H9 (cell line): ENCODE results near the gene LLCFC1. TPM values are rescaled to one million over a fixed set of nuclear protein-coding genes. Genes with fewer than 3 reads are reported as not detected.

Experiments
- DNase-seq: peaks from one replicate; pipeline ENCODE4 v3.0.0-alpha.2; 2017
- H2AFZ ChIP-seq: one replicate; pipeline ENCODE4 v1.6.1; 2013; ENCODE audit warnings: mild to moderate bottlenecking, low read length, control low read depth, moderate library complexity
- H2AK5ac ChIP-seq: 2 replicates; pipeline ENCODE4 v1.6.1; 2013; ENCODE audit warnings: low read length, control low read depth, mixed read lengths; ENCODE audit not compliant: insufficient read length
- H2BK120ac ChIP-seq: one replicate; pipeline ENCODE4 v1.6.1; 2013; ENCODE audit warnings: low read depth, mild to moderate bottlenecking, low read length, control low read depth, inconsistent platforms; ENCODE audit not compliant: poor library complexity, severe bottlenecking
- H2BK12ac ChIP-seq: 2 replicates; pipeline ENCODE4 v1.6.1; 2013; ENCODE audit warnings: low read length, control low read depth, mixed read lengths, low read depth; ENCODE audit not compliant: insufficient read length
- H2BK15ac ChIP-seq: 2 replicates; pipeline ENCODE4 v1.6.1; 2013; ENCODE audit warnings: low read depth, low read length, control low read depth
- H2BK20ac ChIP-seq: one replicate; pipeline ENCODE4 v1.6.1; 2013; ENCODE audit warnings: low read depth, mild to moderate bottlenecking, low read length, control low read depth, inconsistent platforms; ENCODE audit not compliant: poor library complexity, severe bottlenecking
- H2BK5ac ChIP-seq: 2 replicates; pipeline ENCODE4 v1.6.1; 2013; ENCODE audit warnings: low read length, control low read depth, mixed read lengths; ENCODE audit not compliant: insufficient read length
- H3K14ac ChIP-seq: 2 replicates; pipeline ENCODE4 v1.6.1; 2013; ENCODE audit warnings: low read length, control low read depth; ENCODE audit not compliant: insufficient read depth
- H3K18ac ChIP-seq: 2 replicates; pipeline ENCODE4 v1.6.1; 2013; ENCODE audit warnings: low read depth, mild to moderate bottlenecking, mixed read lengths, low read length, control low read depth; ENCODE audit not compliant: insufficient read length
- H3K23ac ChIP-seq: 2 replicates; pipeline ENCODE4 v1.6.1; 2013; ENCODE audit warnings: low read length, control low read depth, mixed read lengths, low read depth; ENCODE audit not compliant: insufficient read length
- H3K23me2 ChIP-seq: 2 replicates; pipeline ENCODE4 v1.6.1; 2013; ENCODE audit warnings: low read depth, mild to moderate bottlenecking, mixed read lengths, low read length, control low read depth; ENCODE audit not compliant: insufficient read length, poor library complexity, severe bottlenecking
- H3K27ac ChIP-seq: 2 replicates; pipeline ENCODE4 v1.5.1; 2013; ENCODE audit warnings: low read length, control low read depth, mixed read lengths, low read depth; ENCODE audit not compliant: insufficient read length
- H3K27me3 ChIP-seq: 2 replicates; pipeline ENCODE4 v1.6.1; 2013; ENCODE audit warnings: low read length, control low read depth, inconsistent platforms; ENCODE audit not compliant: insufficient read depth
- H3K4ac ChIP-seq: 2 replicates; pipeline ENCODE4 v1.6.1; 2013; ENCODE audit warnings: low read depth, mild to moderate bottlenecking, control low read depth, inconsistent platforms, low read length, moderate library complexity
- H3K4me1 ChIP-seq: 2 replicates; pipeline ENCODE4 v1.6.1; 2013; ENCODE audit warnings: low read length, control low read depth, inconsistent platforms; ENCODE audit not compliant: insufficient read depth
- H3K4me2 ChIP-seq: 2 replicates; pipeline ENCODE4 v1.6.1; 2013; ENCODE audit warnings: low read length, control low read depth, mixed read lengths; ENCODE audit not compliant: insufficient read length, insufficient read depth
- H3K56ac ChIP-seq: 2 replicates; pipeline ENCODE4 v1.6.1; 2013; ENCODE audit warnings: low read depth, mild to moderate bottlenecking, mixed read lengths, low read length, control low read depth; ENCODE audit not compliant: insufficient read length
- H3K79me1 ChIP-seq: 2 replicates; pipeline ENCODE4 v1.6.1; 2013; ENCODE audit warnings: low read depth, mild to moderate bottlenecking, moderate library complexity, low read length, control low read depth, inconsistent platforms; ENCODE audit not compliant: insufficient read depth, poor library complexity, severe bottlenecking
- H3K79me2 ChIP-seq: 2 replicates; pipeline ENCODE4 v1.6.1; 2013; ENCODE audit warnings: low read length, control low read depth, inconsistent platforms; ENCODE audit not compliant: insufficient read depth
- H3K9ac ChIP-seq: 2 replicates; pipeline ENCODE4 v1.6.1; 2013; ENCODE audit warnings: low read length, control low read depth, mixed read lengths; ENCODE audit not compliant: insufficient read length; ENCODE audit errors: extremely low read depth
- H3K9me3 ChIP-seq: one replicate; pipeline ENCODE4 v1.6.1; 2013; ENCODE audit warnings: low read depth, low read length, inconsistent platforms; ENCODE audit not compliant: control insufficient read depth
- H3T11ph ChIP-seq: one replicate; pipeline ENCODE4 v1.6.1; 2013; ENCODE audit warnings: mild to moderate bottlenecking, low read length, control low read depth, inconsistent platforms
- H4K20me1 ChIP-seq: one replicate; pipeline ENCODE4 v1.6.1; 2013; ENCODE audit not compliant: control insufficient read depth, insufficient read length, insufficient read depth
- H4K5ac ChIP-seq: 2 replicates; pipeline ENCODE4 v1.6.1; 2013; ENCODE audit warnings: low read depth, mild to moderate bottlenecking, mixed read lengths, low read length, control low read depth; ENCODE audit not compliant: insufficient read length
- H4K8ac ChIP-seq: replicated peaks from 2 replicates; pipeline ENCODE4 v1.6.1; 2013; ENCODE audit warnings: low read length, control low read depth, mixed read lengths, low read depth; ENCODE audit not compliant: insufficient read length
- H4K91ac ChIP-seq: 2 replicates; pipeline ENCODE4 v1.6.1; 2013; ENCODE audit warnings: low read depth, mild to moderate bottlenecking, moderate library complexity, mixed read lengths, low read length, control low read depth; ENCODE audit not compliant: insufficient read length
- H3K27ac Mint-ChIP-seq, 3 experiments: 2 replicates in 2 of 3; 3 replicates in 1 of 3; pipeline ENCODE4 v1.8.0; 2020 to 2021; ENCODE audit warnings: mixed read lengths in 3 of 3, mild to moderate bottlenecking in 1 of 3, moderate library complexity in 1 of 3
- H3K27me3 Mint-ChIP-seq: 2 replicates; pipeline ENCODE4 v1.8.0; 2021; ENCODE audit warnings: low read depth, mild to moderate bottlenecking, moderate library complexity, mixed read lengths
- H3K36me3 Mint-ChIP-seq, 3 experiments: 2 replicates in 2 of 3; 3 replicates in 1 of 3; pipeline ENCODE4 v1.8.0; 2020 to 2021; ENCODE audit warnings: low read depth in 3 of 3, mixed read lengths in 3 of 3; ENCODE audit not compliant: insufficient read depth in 1 of 3
- H3K4me1 Mint-ChIP-seq, 2 experiments: 2 replicates each; pipeline ENCODE4 v1.8.0; 2020; ENCODE audit warnings: mixed read lengths in 2 of 2
- H3K4me3 Mint-ChIP-seq, 2 experiments: 2 replicates in 1 of 2; 3 replicates in 1 of 2; pipeline ENCODE4 v1.8.0; 2020 to 2021; ENCODE audit warnings: mild to moderate bottlenecking in 2 of 2, mixed read lengths in 2 of 2, moderate library complexity in 1 of 2
- H3K9me3 Mint-ChIP-seq, 2 experiments: 2 replicates in 1 of 2; 3 replicates in 1 of 2; pipeline ENCODE4 v1.8.0; 2020; ENCODE audit warnings: mild to moderate bottlenecking in 2 of 2, mixed read lengths in 2 of 2, moderate library complexity in 1 of 2
- WGBS: extraction: QIAGEN DNeasy Blood & Tissue Kit; methylation state at CpG from one replicate; pipeline ENCODE4 v1.1.7; 2013; ENCODE audit warnings: missing lambda C conversion rate, low lambda C conversion rate, mixed read lengths; ENCODE audit not compliant: insufficient read length; ENCODE audit errors: extremely low coverage; 5-methylcytosine and 5-hydroxymethylcytosine counted together
- total RNA-seq: library from RNA; stranded (reverse); gene quantifications from 2 replicates; pipeline ENCODE4 v1.2.1, GENCODE V29; 2021
- TF ChIP-seq, protein P1 (sequence below): fragments of 200-600 bp; sonication (generic); conservative IDR thresholded peaks from 3 replicates; pipeline ENCODE4 v1.8.0; 2021; ENCODE audit warnings: antibody characterized with exemption, mild to moderate bottlenecking

Gene LLCFC1
- total RNA-seq, 1 experiment from 2014 or later, result not detected

- Histone ChIP-seq H3T11ph (no peak overlapping the region), H3K23me2 (no peaks in the 10 kb centered on the region), H3K14ac (no peak overlapping the region), H3K9ac (no peak overlapping the region), H3K23ac (no peak overlapping the region), H4K91ac (no peak overlapping the region), H3K79me2 (no peaks in the 10 kb centered on the region), H3K27me3 (no peaks in the 10 kb centered on the region), H2BK15ac (no peak overlapping the region), H2AK5ac (no peak overlapping the region), H4K5ac (no peak overlapping the region), H2BK120ac (no peak overlapping the region), H3K56ac (no peak overlapping the region), H3K4me2 (no peak overlapping the region), H3K4me1 (no peaks in the 10 kb centered on the region; the same call in 1 of the 2 replicates), H4K20me1 (no peaks in the 10 kb centered on the region), H3K27ac (no peak overlapping the region), H3K79me1 (no peaks in the 10 kb centered on the region), H3K18ac (no peak overlapping the region), H2BK5ac (no peak overlapping the region), H3K4ac (no peak overlapping the region), H2BK20ac (no peak overlapping the region), H2BK12ac (no peak overlapping the region), H3K9me3 (no peaks in the 10 kb centered on the region), H4K8ac (no peak overlapping the region), H2AFZ (no peak overlapping the region)
- H3K27me3 Mint-ChIP-seq, result no peaks in the 10 kb centered on the region; the same call in none of the 2 replicates
- no peaks in the 10 kb centered on the region; a peak in 2 of 7 replicates for H3K36me3 Mint-ChIP-seq
- H3K27ac Mint-ChIP-seq, result no peak overlapping the region
- TF ChIP-seq, protein P1, sequence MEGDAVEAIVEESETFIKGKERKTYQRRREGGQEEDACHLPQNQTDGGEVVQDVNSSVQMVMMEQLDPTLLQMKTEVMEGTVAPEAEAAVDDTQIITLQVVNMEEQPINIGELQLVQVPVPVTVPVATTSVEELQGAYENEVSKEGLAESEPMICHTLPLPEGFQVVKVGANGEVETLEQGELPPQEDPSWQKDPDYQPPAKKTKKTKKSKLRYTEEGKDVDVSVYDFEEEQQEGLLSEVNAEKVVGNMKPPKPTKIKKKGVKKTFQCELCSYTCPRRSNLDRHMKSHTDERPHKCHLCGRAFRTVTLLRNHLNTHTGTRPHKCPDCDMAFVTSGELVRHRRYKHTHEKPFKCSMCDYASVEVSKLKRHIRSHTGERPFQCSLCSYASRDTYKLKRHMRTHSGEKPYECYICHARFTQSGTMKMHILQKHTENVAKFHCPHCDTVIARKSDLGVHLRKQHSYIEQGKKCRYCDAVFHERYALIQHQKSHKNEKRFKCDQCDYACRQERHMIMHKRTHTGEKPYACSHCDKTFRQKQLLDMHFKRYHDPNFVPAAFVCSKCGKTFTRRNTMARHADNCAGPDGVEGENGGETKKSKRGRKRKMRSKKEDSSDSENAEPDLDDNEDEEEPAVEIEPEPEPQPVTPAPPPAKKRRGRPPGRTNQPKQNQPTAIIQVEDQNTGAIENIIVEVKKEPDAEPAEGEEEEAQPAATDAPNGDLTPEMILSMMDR, result no peak
- H3K4me3 Mint-ChIP-seq, result no peak overlapping the region
- WGBS, result no CpG with 5 or more reads among the region's 6 CpGs
- DNase-seq, result no peak
- peaks cover 15 to 26% of the 10 kb centered on the region in 2 experiments for H3K4me1 Mint-ChIP-seq
- no peaks in the 10 kb centered on the region for H3K9me3 Mint-ChIP-seq
Measured at GRCh38 chr7:142964502-142965246, 25.4 kb downstream of the LLCFC1 start.
